Upper lobe of left lung (tissue), 6 donors: ENCODE measurements around the gene ZFPL1. TPM values are rescaled to one million over a fixed set of nuclear protein-coding genes. Genes with fewer than 3 reads are reported as not detected.

ENCODE experiments used
- ATAC-seq, 2 donors: fragments of 200-7000 bp; cut with Tn5 transposase; one replicate each; pipeline ENCODE4 v1.9.1; 2022; ENCODE audit warnings: mild to moderate bottlenecking in 2 of 2, moderate library complexity in 2 of 2; ENCODE audit not compliant: low FRiP score in 2 of 2
- DNase-seq, 2 donors: peaks; one replicate each; pipeline ENCODE4 v3.0.0-alpha.2; 2019 to 2020
- H3K27ac ChIP-seq, 4 donors: fragments of 200-600 bp; sonication (generic); one replicate each; pipeline ENCODE4 v1.5.1; 2016 to 2019
- H3K27me3 ChIP-seq, 4 donors: fragments of 200-600 bp; sonication (generic); one replicate each; pipeline ENCODE4 v1.5.1; 2017 to 2019
- H3K36me3 ChIP-seq, 4 donors: fragments of 200-600 bp; sonication (generic); one replicate each; pipeline ENCODE4 v1.5.1; 2016 to 2019
- H3K4me1 ChIP-seq, 4 donors: fragments of 200-600 bp; sonication (generic); one replicate each; pipeline ENCODE4 v1.5.1; 2018 to 2019
- H3K4me3 ChIP-seq, 4 donors: fragments of 200-600 bp; sonication (generic); one replicate each; pipeline ENCODE4 v1.5.1; 2017 to 2019; ENCODE audit warnings: mild to moderate bottlenecking in 2 of 4, moderate library complexity in 1 of 4
- H3K9me3 ChIP-seq, 4 donors: fragments of 200-600 bp; sonication (generic); one replicate each; pipeline ENCODE4 v1.5.1; 2018 to 2019
- EP300 ChIP-seq, 4 donors: sonication (generic); formaldehyde crosslinking; IDR thresholded peaks; one replicate each; pipeline ENCODE4 v1.5.1; 2017; ENCODE audit warnings: antibody characterized with exemption in 4 of 4, control low read depth in 2 of 4
- POLR2A ChIP-seq, 4 donors: fragments of 450-650 bp; IDR thresholded peaks; one replicate each; pipeline ENCODE4 v1.5.1; 2016 to 2017; ENCODE audit warnings: antibody characterized with exemption in 4 of 4, mild to moderate bottlenecking in 2 of 4
- POLR2AphosphoS5 ChIP-seq, 2 donors: sonication (generic); formaldehyde crosslinking; IDR thresholded peaks; one replicate each; pipeline ENCODE4 v1.5.1; 2017; ENCODE audit warnings: antibody characterized with exemption in 2 of 2
- WGBS, 2 donors: methylation state at CpG; one replicate each; pipeline ENCODE4 v1.1.5; 2017 to 2018; 5-methylcytosine and 5-hydroxymethylcytosine counted together
- total RNA-seq, 6 donors: library from RNA; depleted of rRNA in 4 of 6; stranded (reverse); fragments of >200 nt in 4 of 6; gene quantifications; one replicate each; pipeline versions ENCODE4 v1.1.0 to v1.2.1, GENCODE V29; 2016 to 2021
- TF ChIP-seq, protein P1 (sequence below), 6 experiments: fragments of 450-650 bp in 4 of 6; fragments of 200-600 bp in 2 of 6; sonication (generic) in 2 of 6; IDR thresholded peaks; one replicate each; pipeline ENCODE4 v1.5.1; 2016 to 2019; ENCODE audit warnings: antibody characterized with exemption in 6 of 6
- donor health status: DM: no; HTN: no; CAD: no; lungs with moderate emphysema.
- donor health status: DM: no; HTN: yes; CAD: no; lungs with severe emphysema.

ZFPL1 gene
- total RNA-seq, 6 donors from 2014 or later, result 21.4 to 39.8 (median 34.6) TPM

DNA sequence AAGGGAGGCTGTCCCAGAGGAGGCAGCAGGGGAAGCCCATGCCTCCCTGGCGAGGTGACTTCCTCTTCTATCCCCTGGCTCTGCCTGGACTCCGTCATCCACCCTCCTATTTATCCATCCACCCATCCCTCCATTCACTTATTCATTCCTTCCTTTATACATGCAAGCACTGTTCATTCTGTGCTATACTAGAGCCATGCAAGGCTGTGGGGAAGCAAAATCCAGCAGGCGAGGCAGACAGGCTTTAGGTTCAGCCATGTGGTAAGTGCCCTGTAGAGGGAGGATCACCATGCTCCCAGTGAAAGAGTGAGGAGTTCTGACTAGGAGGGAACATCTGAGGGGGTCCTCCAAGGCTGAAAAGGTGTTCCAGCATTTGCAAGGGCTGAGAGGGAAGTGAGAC lies 24.5 kb upstream of the ZFPL1 start:
- Histone ChIP-seq H3K4me1 (no peaks in the 10 kb centered on the region), H3K4me3 (no peak overlapping the region), H3K9me3 (no peaks in the 10 kb centered on the region), H3K27me3 (no peaks in the 10 kb centered on the region), H3K36me3 (no peaks in the 10 kb centered on the region), H3K27ac (no peak overlapping the region)
- no peak for ATAC-seq
- TF ChIP-seq POLR2A (IDR thresholded peaks at IDR 0.05), result no peak
- TF ChIP-seq, protein P1, sequence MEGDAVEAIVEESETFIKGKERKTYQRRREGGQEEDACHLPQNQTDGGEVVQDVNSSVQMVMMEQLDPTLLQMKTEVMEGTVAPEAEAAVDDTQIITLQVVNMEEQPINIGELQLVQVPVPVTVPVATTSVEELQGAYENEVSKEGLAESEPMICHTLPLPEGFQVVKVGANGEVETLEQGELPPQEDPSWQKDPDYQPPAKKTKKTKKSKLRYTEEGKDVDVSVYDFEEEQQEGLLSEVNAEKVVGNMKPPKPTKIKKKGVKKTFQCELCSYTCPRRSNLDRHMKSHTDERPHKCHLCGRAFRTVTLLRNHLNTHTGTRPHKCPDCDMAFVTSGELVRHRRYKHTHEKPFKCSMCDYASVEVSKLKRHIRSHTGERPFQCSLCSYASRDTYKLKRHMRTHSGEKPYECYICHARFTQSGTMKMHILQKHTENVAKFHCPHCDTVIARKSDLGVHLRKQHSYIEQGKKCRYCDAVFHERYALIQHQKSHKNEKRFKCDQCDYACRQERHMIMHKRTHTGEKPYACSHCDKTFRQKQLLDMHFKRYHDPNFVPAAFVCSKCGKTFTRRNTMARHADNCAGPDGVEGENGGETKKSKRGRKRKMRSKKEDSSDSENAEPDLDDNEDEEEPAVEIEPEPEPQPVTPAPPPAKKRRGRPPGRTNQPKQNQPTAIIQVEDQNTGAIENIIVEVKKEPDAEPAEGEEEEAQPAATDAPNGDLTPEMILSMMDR (IDR thresholded peaks at IDR 0.05), result no peak
- no peak for TF ChIP-seq POLR2AphosphoS5 (IDR thresholded peaks at IDR 0.05)
- TF ChIP-seq EP300 (IDR thresholded peaks at IDR 0.05), result no peak
- no peak for DNase-seq
- 40 to 63% methylated on average over 3 of the region's 3 CpGs for WGBS, 2 donors

DNA sequence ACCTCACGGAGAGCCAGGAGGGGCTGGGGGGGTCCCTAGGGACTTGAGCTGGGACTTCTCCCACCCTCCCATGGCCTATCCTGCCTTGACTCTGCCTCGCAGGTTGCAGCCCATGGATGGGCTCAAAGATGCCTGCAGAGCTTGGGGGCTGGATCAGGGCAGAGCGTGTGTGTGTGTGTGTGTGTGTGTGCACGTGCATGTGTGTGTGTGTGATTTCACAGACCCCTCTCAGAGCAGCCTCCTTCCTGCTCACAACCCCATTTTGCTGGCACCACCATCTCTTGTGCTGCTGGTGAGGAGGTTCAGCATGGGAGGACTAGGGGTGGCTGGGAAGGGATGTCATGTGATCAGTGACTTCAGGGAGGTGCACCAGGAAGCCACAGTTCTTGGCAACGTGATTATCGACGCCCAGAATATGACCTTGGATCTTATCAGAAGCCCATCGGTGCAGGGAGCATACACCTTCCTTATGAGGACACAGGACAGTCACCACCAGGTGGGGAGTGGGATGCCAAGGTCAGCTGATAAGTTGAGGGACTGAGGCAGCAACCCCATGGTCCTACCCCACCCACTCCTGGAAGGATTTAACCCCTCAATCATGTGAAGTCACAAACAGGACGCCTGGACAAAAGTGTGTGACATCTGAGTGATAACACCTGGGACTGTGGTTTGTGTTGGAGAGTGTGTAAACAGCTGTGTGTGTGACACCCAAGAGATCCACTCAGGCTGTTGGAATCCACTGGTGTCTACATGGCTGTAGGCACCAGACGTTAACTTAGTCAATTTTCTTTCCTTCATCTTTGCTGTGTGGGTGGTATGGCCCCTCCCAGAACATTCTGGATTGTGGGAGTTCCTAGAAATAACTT lies 23.8 kb upstream of the ZFPL1 start:
- Histone ChIP-seq H3K36me3 (no peaks in the 10 kb centered on the region), H3K4me3 (no peak overlapping the region), H3K9me3 (no peaks in the 10 kb centered on the region), H3K4me1 (no peaks in the 10 kb centered on the region), H3K27me3 (no peaks in the 10 kb centered on the region), H3K27ac (no peak overlapping the region)
- DNase-seq (no peak), ATAC-seq (no peak)
- no peak for TF ChIP-seq POLR2A (IDR thresholded peaks at IDR 0.05)
- TF ChIP-seq POLR2AphosphoS5 (IDR thresholded peaks at IDR 0.05), result no peak
- TF ChIP-seq EP300 (IDR thresholded peaks at IDR 0.05), result no peak
- TF ChIP-seq, protein P1 (IDR thresholded peaks at IDR 0.05), result no peak
- 44 to 54% methylated on average over 8 to 10 of the region's 10 CpGs for WGBS, 2 donors

DNA sequence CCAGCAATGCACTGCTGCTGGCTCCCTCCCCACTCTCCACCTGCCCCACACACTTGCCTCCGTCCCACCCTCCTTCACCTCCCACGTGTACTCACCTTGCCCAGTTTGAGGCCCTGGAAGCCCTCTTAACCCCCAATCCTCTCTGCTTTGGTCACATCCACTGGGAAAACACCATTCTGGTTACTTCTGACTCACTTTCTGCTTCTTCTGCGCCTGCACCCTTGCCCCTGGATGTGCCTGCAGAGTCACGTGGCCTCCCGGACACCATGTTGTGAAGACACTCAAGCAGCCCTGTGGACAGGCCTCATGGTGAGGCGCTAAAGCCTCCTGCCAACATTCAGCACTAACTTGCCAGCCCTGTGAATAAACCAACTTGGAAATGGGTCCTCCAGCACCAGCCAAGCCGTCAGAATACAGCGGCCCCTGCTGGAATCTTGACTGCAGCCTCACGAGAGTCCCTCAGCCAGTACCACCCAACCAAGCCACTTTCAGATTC lies 23.1 kb upstream of the ZFPL1 start:
- H3K4me3 ChIP-seq, result no peak overlapping the region
- WGBS, 2 donors, result 79 to 82% methylated on average over 6 to 9 of the region's 9 CpGs
- no peak overlapping the region for H3K27ac ChIP-seq
- ATAC-seq (no peak), DNase-seq (peak in 1 of 2 donors; percentile 33)
- no peaks in the 10 kb centered on the region for H3K27me3 ChIP-seq
- H3K36me3 ChIP-seq, result no peaks in the 10 kb centered on the region
- no peaks in the 10 kb centered on the region for H3K9me3 ChIP-seq
- no peaks in the 10 kb centered on the region for H3K4me1 ChIP-seq
- TF ChIP-seq, protein P1 (IDR thresholded peaks at IDR 0.05), result peak in 2 of 6 experiments; percentile 21 to 33
- no peak for TF ChIP-seq POLR2AphosphoS5 (IDR thresholded peaks at IDR 0.05)
- no peak for TF ChIP-seq EP300 (IDR thresholded peaks at IDR 0.05)
- TF ChIP-seq POLR2A (IDR thresholded peaks at IDR 0.05), result no peak

DNA sequence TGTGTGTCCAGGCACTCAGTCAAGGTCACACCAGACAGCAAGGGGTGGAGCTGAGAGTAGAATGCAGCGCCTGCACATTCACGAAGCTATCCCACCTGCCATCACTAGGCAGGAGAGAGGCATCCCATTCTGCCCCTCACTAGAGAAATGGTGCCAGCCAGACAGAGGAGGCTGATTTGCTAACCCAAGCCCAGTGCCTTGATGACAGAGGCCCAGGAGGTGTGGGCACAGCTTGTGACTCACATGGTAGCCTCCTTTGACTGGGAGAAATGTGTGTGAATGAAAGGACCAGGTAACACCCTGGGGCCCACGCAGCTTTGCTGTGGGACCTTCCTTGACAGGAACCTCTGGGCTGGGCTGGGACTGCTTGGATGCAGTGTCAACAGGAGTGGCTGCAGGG lies 20.5 kb upstream of the ZFPL1 start:
- no peak overlapping the region for H3K4me3 ChIP-seq
- TF ChIP-seq, protein P1 (IDR thresholded peaks at IDR 0.05), result no peak
- TF ChIP-seq POLR2AphosphoS5 (IDR thresholded peaks at IDR 0.05) (no peak), EP300 (IDR thresholded peaks at IDR 0.05) (no peak), POLR2A (IDR thresholded peaks at IDR 0.05) (no peak)
- no peaks in the 10 kb centered on the region for H3K4me1 ChIP-seq
- H3K9me3 ChIP-seq, result no peaks in the 10 kb centered on the region
- DNase-seq, result no peak
- H3K36me3 ChIP-seq, result no peaks in the 10 kb centered on the region
- no peak for ATAC-seq
- no peaks in the 10 kb centered on the region for H3K27me3 ChIP-seq
- no peak overlapping the region for H3K27ac ChIP-seq
- 80 to 95% methylated on average over 2 of the region's 3 CpGs for WGBS, 2 donors
